H9 (cell line): ENCODE data around the gene FOXN4. TPM values are rescaled to one million over a fixed set of nuclear protein-coding genes. Genes with fewer than 3 reads are reported as not detected.
A peak's percentile ranks its signal among the peaks of the same experiment; 100 is the strongest.

Source experiments
- DNase-seq: peaks from one replicate; pipeline ENCODE4 v3.0.0-alpha.2; 2017
- H2AFZ ChIP-seq: one replicate; pipeline ENCODE4 v1.6.1; 2013; ENCODE audit warnings: mild to moderate bottlenecking, low read length, control low read depth, moderate library complexity
- H2AK5ac ChIP-seq: 2 replicates; pipeline ENCODE4 v1.6.1; 2013; ENCODE audit warnings: low read length, control low read depth, mixed read lengths; ENCODE audit not compliant: insufficient read length
- H2BK120ac ChIP-seq: one replicate; pipeline ENCODE4 v1.6.1; 2013; ENCODE audit warnings: low read depth, mild to moderate bottlenecking, low read length, control low read depth, inconsistent platforms; ENCODE audit not compliant: poor library complexity, severe bottlenecking
- H2BK12ac ChIP-seq: 2 replicates; pipeline ENCODE4 v1.6.1; 2013; ENCODE audit warnings: low read length, control low read depth, mixed read lengths, low read depth; ENCODE audit not compliant: insufficient read length
- H2BK15ac ChIP-seq: 2 replicates; pipeline ENCODE4 v1.6.1; 2013; ENCODE audit warnings: low read depth, low read length, control low read depth
- H2BK20ac ChIP-seq: one replicate; pipeline ENCODE4 v1.6.1; 2013; ENCODE audit warnings: low read depth, mild to moderate bottlenecking, low read length, control low read depth, inconsistent platforms; ENCODE audit not compliant: poor library complexity, severe bottlenecking
- H2BK5ac ChIP-seq: 2 replicates; pipeline ENCODE4 v1.6.1; 2013; ENCODE audit warnings: low read length, control low read depth, mixed read lengths; ENCODE audit not compliant: insufficient read length
- H3K14ac ChIP-seq: 2 replicates; pipeline ENCODE4 v1.6.1; 2013; ENCODE audit warnings: low read length, control low read depth; ENCODE audit not compliant: insufficient read depth
- H3K18ac ChIP-seq: 2 replicates; pipeline ENCODE4 v1.6.1; 2013; ENCODE audit warnings: low read depth, mild to moderate bottlenecking, mixed read lengths, low read length, control low read depth; ENCODE audit not compliant: insufficient read length
- H3K23ac ChIP-seq: 2 replicates; pipeline ENCODE4 v1.6.1; 2013; ENCODE audit warnings: low read length, control low read depth, mixed read lengths, low read depth; ENCODE audit not compliant: insufficient read length
- H3K23me2 ChIP-seq: 2 replicates; pipeline ENCODE4 v1.6.1; 2013; ENCODE audit warnings: low read depth, mild to moderate bottlenecking, mixed read lengths, low read length, control low read depth; ENCODE audit not compliant: insufficient read length, poor library complexity, severe bottlenecking
- H3K27ac ChIP-seq: 2 replicates; pipeline ENCODE4 v1.5.1; 2013; ENCODE audit warnings: low read length, control low read depth, mixed read lengths, low read depth; ENCODE audit not compliant: insufficient read length
- H3K27me3 ChIP-seq: 2 replicates; pipeline ENCODE4 v1.6.1; 2013; ENCODE audit warnings: low read length, control low read depth, inconsistent platforms; ENCODE audit not compliant: insufficient read depth
- H3K4ac ChIP-seq: 2 replicates; pipeline ENCODE4 v1.6.1; 2013; ENCODE audit warnings: low read depth, mild to moderate bottlenecking, control low read depth, inconsistent platforms, low read length, moderate library complexity
- H3K4me1 ChIP-seq: 2 replicates; pipeline ENCODE4 v1.6.1; 2013; ENCODE audit warnings: low read length, control low read depth, inconsistent platforms; ENCODE audit not compliant: insufficient read depth
- H3K4me2 ChIP-seq: 2 replicates; pipeline ENCODE4 v1.6.1; 2013; ENCODE audit warnings: low read length, control low read depth, mixed read lengths; ENCODE audit not compliant: insufficient read length, insufficient read depth
- H3K56ac ChIP-seq: 2 replicates; pipeline ENCODE4 v1.6.1; 2013; ENCODE audit warnings: low read depth, mild to moderate bottlenecking, mixed read lengths, low read length, control low read depth; ENCODE audit not compliant: insufficient read length
- H3K79me1 ChIP-seq: 2 replicates; pipeline ENCODE4 v1.6.1; 2013; ENCODE audit warnings: low read depth, mild to moderate bottlenecking, moderate library complexity, low read length, control low read depth, inconsistent platforms; ENCODE audit not compliant: insufficient read depth, poor library complexity, severe bottlenecking
- H3K79me2 ChIP-seq: 2 replicates; pipeline ENCODE4 v1.6.1; 2013; ENCODE audit warnings: low read length, control low read depth, inconsistent platforms; ENCODE audit not compliant: insufficient read depth
- H3K9ac ChIP-seq: 2 replicates; pipeline ENCODE4 v1.6.1; 2013; ENCODE audit warnings: low read length, control low read depth, mixed read lengths; ENCODE audit not compliant: insufficient read length; ENCODE audit errors: extremely low read depth
- H3K9me3 ChIP-seq: one replicate; pipeline ENCODE4 v1.6.1; 2013; ENCODE audit warnings: low read depth, low read length, inconsistent platforms; ENCODE audit not compliant: control insufficient read depth
- H3T11ph ChIP-seq: one replicate; pipeline ENCODE4 v1.6.1; 2013; ENCODE audit warnings: mild to moderate bottlenecking, low read length, control low read depth, inconsistent platforms
- H4K20me1 ChIP-seq: one replicate; pipeline ENCODE4 v1.6.1; 2013; ENCODE audit not compliant: control insufficient read depth, insufficient read length, insufficient read depth
- H4K5ac ChIP-seq: 2 replicates; pipeline ENCODE4 v1.6.1; 2013; ENCODE audit warnings: low read depth, mild to moderate bottlenecking, mixed read lengths, low read length, control low read depth; ENCODE audit not compliant: insufficient read length
- H4K8ac ChIP-seq: replicated peaks from 2 replicates; pipeline ENCODE4 v1.6.1; 2013; ENCODE audit warnings: low read length, control low read depth, mixed read lengths, low read depth; ENCODE audit not compliant: insufficient read length
- H4K91ac ChIP-seq: 2 replicates; pipeline ENCODE4 v1.6.1; 2013; ENCODE audit warnings: low read depth, mild to moderate bottlenecking, moderate library complexity, mixed read lengths, low read length, control low read depth; ENCODE audit not compliant: insufficient read length
- H3K27ac Mint-ChIP-seq, 3 experiments: 2 replicates in 2 of 3; 3 replicates in 1 of 3; pipeline ENCODE4 v1.8.0; 2020 to 2021; ENCODE audit warnings: mixed read lengths in 3 of 3, mild to moderate bottlenecking in 1 of 3, moderate library complexity in 1 of 3
- H3K27me3 Mint-ChIP-seq: 2 replicates; pipeline ENCODE4 v1.8.0; 2021; ENCODE audit warnings: low read depth, mild to moderate bottlenecking, moderate library complexity, mixed read lengths
- H3K36me3 Mint-ChIP-seq, 3 experiments: 2 replicates in 2 of 3; 3 replicates in 1 of 3; pipeline ENCODE4 v1.8.0; 2020 to 2021; ENCODE audit warnings: low read depth in 3 of 3, mixed read lengths in 3 of 3; ENCODE audit not compliant: insufficient read depth in 1 of 3
- H3K4me1 Mint-ChIP-seq, 2 experiments: 2 replicates each; pipeline ENCODE4 v1.8.0; 2020; ENCODE audit warnings: mixed read lengths in 2 of 2
- H3K4me3 Mint-ChIP-seq, 2 experiments: 2 replicates in 1 of 2; 3 replicates in 1 of 2; pipeline ENCODE4 v1.8.0; 2020 to 2021; ENCODE audit warnings: mild to moderate bottlenecking in 2 of 2, mixed read lengths in 2 of 2, moderate library complexity in 1 of 2
- H3K9me3 Mint-ChIP-seq, 2 experiments: 2 replicates in 1 of 2; 3 replicates in 1 of 2; pipeline ENCODE4 v1.8.0; 2020; ENCODE audit warnings: mild to moderate bottlenecking in 2 of 2, mixed read lengths in 2 of 2, moderate library complexity in 1 of 2
- CTCF ChIP-seq: fragments of 200-600 bp; sonication (generic); conservative IDR thresholded peaks from 3 replicates; pipeline ENCODE4 v1.8.0; 2021; ENCODE audit warnings: antibody characterized with exemption, mild to moderate bottlenecking
- WGBS: extraction: QIAGEN DNeasy Blood & Tissue Kit; methylation state at CpG from one replicate; pipeline ENCODE4 v1.1.7; 2013; ENCODE audit warnings: missing lambda C conversion rate, low lambda C conversion rate, mixed read lengths; ENCODE audit not compliant: insufficient read length; ENCODE audit errors: extremely low coverage; 5-methylcytosine and 5-hydroxymethylcytosine counted together
- total RNA-seq: library from RNA; stranded (reverse); gene quantifications from 2 replicates; pipeline ENCODE4 v1.2.1, GENCODE V29; 2021

The FOXN4 gene
- total RNA-seq, 1 experiment from 2014 or later = 0.39 TPM

- Histone ChIP-seq H2BK20ac (no peak overlapping the region), H3K56ac (no peak overlapping the region), H2AFZ (no peak overlapping the region), H3K9me3 (no peaks in the 10 kb centered on the region), H4K20me1 (no peaks in the 10 kb centered on the region), H3K23me2 (no peaks in the 10 kb centered on the region), H3T11ph (no peak overlapping the region), H4K91ac (peak overlapping the region; percentile 23), H3K9ac (no peak overlapping the region), H3K4me2 (no peak overlapping the region), H3K79me1 (no peaks in the 10 kb centered on the region), H3K18ac (no peak overlapping the region), H3K4me1 (no peaks in the 10 kb centered on the region; the same call in 1 of the 2 replicates), H4K5ac (no peak overlapping the region), H3K23ac (no peak overlapping the region), H2BK15ac (no peak overlapping the region), H2BK12ac (no peak overlapping the region), H2BK5ac (no peak overlapping the region), H3K79me2 (no peaks in the 10 kb centered on the region), H3K27me3 (no peaks in the 10 kb centered on the region), H3K27ac (no peak overlapping the region), H4K8ac (no peak overlapping the region), H2AK5ac (no peak overlapping the region), H2BK120ac (no peak overlapping the region), H3K14ac (no peak overlapping the region; the same call in 1 of the 2 replicates), H3K4ac (no peak overlapping the region)
- peaks cover 0 to 7% (median 4%) of the 10 kb centered on the region in 3 experiments; a peak in 3 of 7 replicates for H3K36me3 Mint-ChIP-seq
- DNase-seq = no peak
- H3K4me1 Mint-ChIP-seq = peaks cover 8 to 19% of the 10 kb centered on the region in 2 experiments
- TF ChIP-seq CTCF = no peak
- H3K27ac Mint-ChIP-seq = no peak overlapping the region; a peak in 1 of 7 replicates
- no peaks in the 10 kb centered on the region; a peak in 1 of 5 replicates for H3K9me3 Mint-ChIP-seq
- H3K4me3 Mint-ChIP-seq = no peak overlapping the region
- no peaks in the 10 kb centered on the region; the same call in 1 of the 2 replicates for H3K27me3 Mint-ChIP-seq
- WGBS = no CpG with 5 or more reads among the region's 27 CpGs
Measured at GRCh38 chr12:109264943-109265650, 44.0 kb downstream of the FOXN4 start.
